Measurements from ENCODE around the gene INPP4B.

Gene INPP4B

DNA sequence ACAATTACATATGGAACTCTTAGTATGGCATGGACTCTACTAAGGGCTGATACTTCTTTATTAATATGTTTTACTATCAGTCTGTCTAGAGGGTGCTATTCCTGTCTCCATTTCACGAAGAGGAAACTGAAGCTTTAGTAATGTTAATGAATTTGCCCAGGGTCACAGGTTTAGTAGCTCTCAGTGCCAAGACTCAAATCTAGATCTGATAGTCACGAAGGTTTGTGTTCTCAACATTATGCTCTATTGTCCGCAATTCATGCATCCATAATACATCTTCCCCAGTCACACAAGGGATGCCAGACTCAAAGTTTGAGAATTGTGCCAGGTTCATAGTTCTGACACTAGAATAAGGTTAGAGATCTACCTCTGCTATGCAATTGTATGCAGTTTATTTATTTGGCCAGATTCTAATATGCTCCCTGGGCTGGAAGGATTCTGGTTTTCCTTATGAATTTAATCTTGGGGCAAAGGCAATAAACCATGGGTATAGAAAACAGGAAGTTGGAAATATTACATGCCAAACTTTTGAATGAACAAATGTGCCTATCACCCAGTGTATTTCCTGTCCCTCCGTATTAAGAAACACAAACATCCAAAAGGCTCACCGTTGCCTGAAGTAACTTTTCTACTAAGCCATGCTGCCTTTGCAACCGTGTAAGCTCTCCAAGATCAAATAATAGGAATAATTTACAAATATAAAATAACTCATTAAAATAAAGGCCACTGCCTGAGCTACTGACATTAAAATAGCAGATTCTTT, 478.5 kb downstream of the INPP4B start:
- FAIRE-seq: no peak

- peak; percentile 98 for FAIRE-seq
Observed at GRCh38 chr4:142366769-142367181, 479.3 kb downstream of the INPP4B start.

GRCh38 chr4:142365391-142365790, 480.7 kb downstream of the INPP4B start:
- no peak for FAIRE-seq

GRCh38 chr4:142363686-142364085, 482.4 kb downstream of the INPP4B start:
- no peak for FAIRE-seq

GRCh38 chr4:142361981-142362380, 484.1 kb downstream of the INPP4B start:
- FAIRE-seq: no peak

GRCh38 chr4:142360657-142361056, 485.4 kb downstream of the INPP4B start:
- no peak for FAIRE-seq

GRCh38 chr4:142358656-142359055, 487.4 kb downstream of the INPP4B start:
- FAIRE-seq: no peak

GRCh38 chr4:142356801-142357200, 489.3 kb downstream of the INPP4B start:
- FAIRE-seq: no peak

GRCh38 chr4:142356118-142356759, 489.9 kb downstream of the INPP4B start:
- no peak for FAIRE-seq

- no peak for FAIRE-seq
Observed at GRCh38 chr4:142355421-142355930, 490.6 kb downstream of the INPP4B start.

DNA sequence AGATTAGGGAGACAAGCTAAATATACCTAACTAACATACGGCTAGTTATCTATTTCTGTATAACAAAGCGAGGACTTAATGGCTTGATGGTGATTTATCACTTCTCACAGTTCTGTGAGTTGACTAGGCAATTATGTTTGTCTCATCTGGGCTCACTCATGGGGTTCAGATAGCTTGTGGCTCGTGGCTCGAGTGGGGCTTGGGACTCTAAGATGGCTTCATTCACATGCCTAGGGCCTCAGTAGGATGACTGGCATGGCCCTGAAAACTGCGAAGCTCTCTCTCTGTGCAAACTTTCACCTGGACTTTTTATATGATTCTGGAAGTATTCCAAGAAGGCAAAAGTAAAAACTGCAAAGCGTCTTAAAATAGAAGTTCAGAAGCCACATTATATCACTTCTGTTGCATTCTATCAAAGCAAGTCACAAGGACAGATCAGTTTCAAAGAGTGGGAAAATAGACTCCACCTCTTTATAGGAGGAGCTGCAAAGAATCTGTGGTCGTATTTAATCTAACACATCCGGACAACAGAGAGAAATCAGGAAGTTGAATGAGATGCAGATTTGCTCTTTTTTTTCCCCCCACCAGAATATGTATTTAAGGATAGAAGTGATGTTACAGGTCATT, 491.2 kb downstream of the INPP4B start:
- no peak for FAIRE-seq

- no peak for FAIRE-seq
Observed at GRCh38 chr4:142354041-142354440, 492.1 kb downstream of the INPP4B start.

GRCh38 chr4:142353149-142353738, 492.9 kb downstream of the INPP4B start:
- peak; percentile 100 for FAIRE-seq

DNA sequence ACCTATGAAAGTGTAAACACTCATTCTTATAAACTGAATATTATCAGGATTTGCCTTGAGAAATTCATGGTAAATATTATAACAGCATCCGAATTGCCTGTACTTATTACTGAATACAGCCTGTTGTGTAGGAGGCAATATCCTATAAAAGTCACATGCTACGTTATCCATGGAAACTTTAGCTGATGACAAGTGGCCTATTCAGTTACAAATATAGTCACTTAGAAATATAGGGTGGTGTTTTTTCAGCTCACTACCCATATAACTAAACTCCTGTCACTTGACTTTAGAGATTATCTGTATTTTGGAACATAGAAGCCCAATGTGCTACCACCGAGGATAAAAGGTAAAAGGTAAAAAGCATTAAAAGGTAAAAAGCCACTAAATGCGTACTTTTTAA, 493.4 kb downstream of the INPP4B start:
- no peak for FAIRE-seq

DNA sequence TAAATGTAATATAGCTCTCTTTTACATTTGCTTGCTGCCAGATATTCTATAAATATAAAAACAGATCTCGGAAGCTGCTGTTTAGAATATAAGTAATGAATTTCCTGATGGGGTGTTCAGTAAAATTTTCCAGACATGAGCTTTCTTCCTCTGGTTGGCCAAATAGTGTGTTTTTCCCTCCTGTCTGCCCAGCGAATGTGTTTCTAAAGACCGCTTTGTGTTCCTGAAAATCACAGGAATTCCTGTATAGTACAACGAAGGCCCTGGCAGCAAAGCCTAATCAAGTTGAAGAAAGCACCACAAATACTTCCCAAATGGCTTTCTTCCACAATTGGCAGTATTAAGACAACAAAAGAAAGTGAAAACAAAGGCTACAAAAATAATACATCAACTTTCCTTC, 494.1 kb downstream of the INPP4B start:
- no peak for FAIRE-seq

DNA sequence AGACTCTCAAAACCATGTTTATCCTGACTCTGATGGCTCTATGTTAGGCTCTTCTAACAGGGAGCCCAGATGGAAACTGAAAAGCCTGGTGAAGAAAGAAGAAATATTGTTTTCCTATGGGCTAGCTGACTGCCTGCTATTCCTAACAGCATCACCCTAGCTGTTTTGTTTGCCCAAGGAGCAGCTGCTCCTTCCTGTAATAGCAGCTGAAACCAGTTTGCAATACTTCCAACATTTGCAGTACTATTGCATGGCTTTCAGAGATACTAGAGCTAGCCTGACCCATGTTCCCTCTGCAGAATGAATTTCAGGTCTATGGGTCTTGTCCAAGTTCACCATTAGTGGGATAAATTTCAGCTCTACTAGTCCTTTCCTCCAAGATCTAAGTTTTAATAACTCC, 495.2 kb downstream of the INPP4B start:
- no peak for FAIRE-seq

- FAIRE-seq: no peak
Observed at GRCh38 chr4:142348613-142349021, 497.5 kb downstream of the INPP4B start.

DNA sequence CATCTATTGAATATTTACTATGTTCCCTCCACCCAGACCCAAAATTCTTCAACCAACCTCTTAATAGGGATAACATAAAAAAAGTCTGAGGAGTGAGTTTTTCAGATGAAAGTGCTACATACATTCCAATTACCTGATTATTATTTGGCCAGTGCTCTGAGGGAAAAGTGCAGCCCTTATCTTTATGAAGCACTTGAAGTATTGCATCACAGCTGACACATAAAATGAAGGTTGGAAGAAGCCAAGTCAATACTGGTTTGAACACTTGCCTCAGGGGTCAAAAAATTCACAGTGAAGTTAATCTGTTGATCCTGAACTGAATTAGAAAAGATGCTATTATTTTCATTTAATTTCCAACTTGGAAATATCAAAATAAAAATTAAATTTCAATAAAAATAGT, 498.9 kb downstream of the INPP4B start:
- peak; percentile 79 for FAIRE-seq

DNA sequence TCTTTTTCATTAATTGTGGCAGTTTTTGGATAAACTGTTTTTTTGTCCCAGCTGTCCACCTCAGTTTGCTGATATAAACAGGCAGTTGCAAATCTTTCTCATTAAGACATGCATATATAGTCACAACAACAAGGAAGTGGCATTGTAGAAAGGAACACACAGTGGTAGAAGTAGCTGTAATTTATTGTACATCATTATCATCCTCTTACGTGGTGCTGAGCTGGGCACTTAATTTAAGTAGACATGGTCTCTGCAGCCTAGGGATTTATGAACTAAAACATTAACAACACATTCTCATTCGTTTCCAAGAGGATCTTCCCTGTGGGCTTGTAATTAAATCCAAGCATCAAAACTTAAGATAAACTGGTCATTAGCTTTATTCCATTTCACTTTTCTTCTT, 500.2 kb downstream of the INPP4B start:
- FAIRE-seq: no peak

DNA sequence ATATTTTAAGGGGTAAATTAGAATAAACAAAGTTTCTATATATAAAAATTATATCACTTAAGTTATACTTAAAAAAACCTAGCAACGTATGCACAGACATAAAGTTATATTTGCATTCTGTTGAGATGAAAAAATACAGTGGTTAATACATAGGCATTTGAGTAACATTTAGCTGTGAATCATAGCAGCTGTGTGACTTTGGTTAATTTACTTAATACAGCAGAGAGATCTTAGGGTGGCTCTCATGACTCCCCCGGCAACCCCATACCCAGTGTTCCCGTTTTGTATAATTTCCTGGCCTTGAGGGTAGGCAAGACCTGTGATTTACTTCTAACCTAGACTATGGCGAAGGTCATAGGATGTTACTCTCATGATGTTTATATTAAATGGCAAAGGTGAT, 504.8 kb downstream of the INPP4B start:
- FAIRE-seq: no peak

GRCh38 chr4:142339053-142339452, 507.0 kb downstream of the INPP4B start:
- no peak for FAIRE-seq

DNA sequence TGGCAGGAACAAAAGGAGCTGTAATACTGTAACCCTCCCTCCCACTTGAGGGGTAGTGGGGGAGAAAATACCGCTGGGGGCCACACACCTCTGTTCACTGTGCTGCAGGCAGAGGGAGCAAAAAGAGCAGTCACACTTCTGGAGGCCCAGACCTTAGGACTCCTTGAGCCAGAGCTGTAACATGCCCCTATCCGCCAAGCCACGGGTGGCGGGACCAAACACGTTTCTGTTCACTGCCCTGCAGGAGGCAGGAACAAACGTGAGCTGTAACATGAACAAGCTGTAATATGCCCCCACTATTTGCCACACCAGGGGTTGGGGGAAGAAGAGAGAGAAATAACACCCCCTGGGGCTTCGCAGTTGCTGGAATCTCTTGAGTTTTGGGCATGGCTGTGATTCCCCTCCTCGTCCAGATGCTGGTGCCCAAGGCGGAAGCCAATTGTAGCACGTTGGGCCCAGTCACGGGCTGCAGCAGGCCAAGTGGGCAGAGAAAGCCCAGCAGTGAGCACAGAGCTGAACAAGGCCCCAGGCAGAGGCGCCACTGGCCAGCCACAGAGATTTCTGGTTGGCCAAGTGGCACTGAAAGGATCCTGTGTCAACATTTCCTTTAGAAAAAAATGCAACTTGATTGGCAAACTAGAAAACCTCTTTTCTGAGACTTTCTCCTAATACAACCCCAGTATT, 509.7 kb downstream of the INPP4B start:
- no peak for FAIRE-seq

- peak; percentile 8 for FAIRE-seq
Observed at GRCh38 chr4:142334931-142335330, 511.2 kb downstream of the INPP4B start.

Measured in G401.6 (cell line).